Metanephros (tissue), 1 donor: ENCODE results near the gene CHRM3. TPM values are rescaled to one million over a fixed set of nuclear protein-coding genes. Genes with fewer than 3 reads are reported as not detected.

Source experiments
- total RNA-seq: library from RNA; depleted of rRNA; stranded (reverse); fragments of >200 nt; gene quantifications from one replicate; pipeline ENCODE4 v1.2.3, GENCODE V29; 2014

Gene CHRM3
- total RNA-seq: 20.2 TPM

DNA sequence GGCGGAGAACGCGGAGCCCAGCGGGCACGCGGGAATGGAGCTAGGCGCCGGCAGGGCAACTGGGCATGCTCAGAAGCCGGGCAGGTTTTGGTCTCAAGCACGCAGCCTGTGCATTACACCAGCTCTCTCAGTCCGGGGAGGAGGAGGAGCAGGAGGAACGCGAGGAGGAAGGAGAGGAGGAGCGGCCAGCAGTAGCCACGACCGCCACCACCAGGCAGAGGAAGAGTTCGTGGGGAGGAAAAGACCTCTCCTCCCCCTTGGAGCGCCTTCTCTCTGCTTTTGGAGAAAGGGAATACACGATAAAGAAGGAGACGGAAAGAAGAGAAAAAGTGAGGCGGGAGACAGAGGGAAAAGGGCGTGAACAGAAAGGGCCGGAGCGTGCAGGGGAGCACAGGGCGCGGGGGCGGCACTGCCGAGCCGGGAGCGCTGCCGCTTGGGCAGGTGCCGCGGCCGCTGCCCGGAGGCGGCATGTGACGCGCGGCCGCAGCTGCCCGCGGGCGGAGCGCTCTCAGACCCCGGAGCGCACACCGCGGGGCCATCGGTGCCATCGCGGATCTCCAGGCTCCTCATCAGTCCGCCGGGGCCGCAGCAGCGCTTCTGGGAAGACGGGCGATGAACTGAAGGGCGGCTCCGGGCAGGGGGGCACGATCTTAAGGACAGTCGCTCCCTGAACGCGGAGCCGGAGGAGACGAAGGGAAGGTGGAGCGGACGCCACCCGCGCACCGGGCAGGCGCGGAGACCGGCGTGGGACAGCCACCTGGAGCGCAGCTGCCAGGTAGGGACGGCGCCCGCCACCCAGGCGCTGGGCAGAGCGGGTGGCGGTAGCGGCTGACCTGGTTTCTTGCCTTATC, at the start of gene CHRM3:
Gene CHRM3, plus strand, starts transcription at position 116 of the 851 bp plus-strand sequence. CDS start 520,884 bp downstream, outside the sequence.

